ENCODE results near the gene EDAR. TPM values are rescaled to one million over a fixed set of nuclear protein-coding genes. Genes with fewer than 3 reads are reported as not detected.

Gene EDAR
- total and polyA plus RNA-seq, 9 of the 15 experiments (the other 6 are each of a cell fraction or from before 2014, with no cell fraction given) = 0.01 TPM; not detected in 8

GRCh38 chr2:108845923-108846322, 143.1 kb downstream of the EDAR start:
- no peak overlapping the region for H2AFZ ChIP-seq (ENCODE audit: low read depth, low read length)
- ChIA-PET CTCF (ENCODE audit: low intra/inter-chr PET ratio) (no interaction called here), POLR2A (no interaction called here)
- FAIRE-seq (no peak), DNase-seq (ENCODE audit: extremely low read depth in 1 of 4, low spot score in 3 of 4) (peak in 2 of 4 experiments; percentile 9 to 11), ATAC-seq (no peak)
- H3K9me3 ChIP-seq (replicated peaks; ENCODE audit: control insufficient read depth, insufficient read depth, low read depth, low read length) = no peaks in the 10 kb centered on the region
- no peak overlapping the region for H3K9ac ChIP-seq (ENCODE audit: insufficient read depth in 1 of 2, low read depth in 2 of 2, low read length in 2 of 2)
- in situ Hi-C loops (cut with MboI) (no loop called here), intact Hi-C loops (cut with micrococcal nuclease) (no loop called here)
- peaks cover 42% of the 10 kb centered on the region for H3K36me3 ChIP-seq (ENCODE audit: control insufficient read depth, insufficient read depth, low read length)
- TF ChIP-seq TAL1 (IDR thresholded peaks at IDR 0.05) = peak; percentile 39; the same call in 1 of the 2 replicates
- TF ChIP-seq FOXM1 (IDR thresholded peaks at IDR 0.05; ENCODE audit: low read depth) = no peak
- TF ChIP-seq FOXM1 (CRISPR knock-in tag; IDR thresholded peaks at IDR 0.05; ENCODE audit: low read depth) = no peak
- TF ChIP-seq TFAP4 (CRISPR knock-in tag; IDR thresholded peaks at IDR 0.05; ENCODE audit: borderline replicate concordance) = no peak
- TF ChIP-seq CBFA2T3 (IDR thresholded peaks at IDR 0.05) = peak; percentile 59; the same call in 1 of the 2 replicates
- TF ChIP-seq TCF3 (CRISPR knock-in tag; IDR thresholded peaks at IDR 0.05) = peak; percentile 39; the same call in 1 of the 2 replicates
- H3K27me3 ChIP-seq (ENCODE audit: control insufficient read depth in 2 of 2, insufficient read depth in 2 of 2, low read length in 2 of 2) = no peaks in the 10 kb centered on the region
- no peak overlapping the region for H3K27ac ChIP-seq (ENCODE audit: extremely low read depth, low read depth, low read length)
- H3K4me1 ChIP-seq (replicated peaks in 1 of 2; ENCODE audit: control insufficient read depth in 2 of 2, insufficient read depth in 2 of 2, low read length in 2 of 2) = no peaks in the 10 kb centered on the region
- no peak overlapping the region for H3K4me2 ChIP-seq (ENCODE audit: insufficient read depth, low read length)
- no peaks in the 10 kb centered on the region for H3K79me2 ChIP-seq (ENCODE audit: control insufficient read depth, insufficient read depth, low read length)
- no peaks in the 10 kb centered on the region for H3K9me1 ChIP-seq (ENCODE audit: control insufficient read depth, insufficient read depth, low read length)
- H4K20me1 ChIP-seq (replicated peaks; ENCODE audit: control insufficient read depth, insufficient read depth, low read length) = no peaks in the 10 kb centered on the region
- no TSS peak for BruUV-seq (replicated peaks)
- no peak overlapping the region for H3K4me3 ChIP-seq

Small RNA genes lying within 50 kb of the gene (small RNA-seq; reads per million reads assigned to genes)
- not detected for gene AC073415.1

Other genes starting within 250 kb of the EDAR start
- gene CCDC138, start 202.4 kb downstream of the EDAR start, total RNA-seq (2014; rRNA removed) = 18.1 and 18.9 TPM in 2 replicates
- 36.6 and 40.0 TPM in 2 replicates for gene CCDC138, start 202.4 kb downstream of the EDAR start, total RNA-seq (2014; rRNA removed; fragmentation: Illumina TruSeq; extraction: Trizol)
- 35.1 and 35.3 TPM in 2 replicates for gene CCDC138, start 202.4 kb downstream of the EDAR start, total RNA-seq (2015; rRNA removed; fragmentation: Illumina TruSeq; extraction: Trizol)
- 20.1 and 28.4 TPM in 2 replicates for gene CCDC138, start 202.4 kb downstream of the EDAR start, total RNA-seq (2021)
- gene CCDC138, start 202.4 kb downstream of the EDAR start, polyA plus RNA-seq (2011; rRNA removed) = 12.1 and 18.6 TPM in 2 replicates
- 21.9 and 26.7 TPM in 2 replicates for gene CCDC138, start 202.4 kb downstream of the EDAR start, polyA plus RNA-seq (2014; fragmentation: Illumina TruSeq; extraction: Trizol)
- 10 to 100 TPM; 36.8 to 44.6 TPM for gene CCDC138, start 202.4 kb downstream of the EDAR start, polyA plus RNA-seq (2014; fragmentation: Nextera tagmentation; extraction: Ambion mirVana)
- gene CCDC138, start 202.4 kb downstream of the EDAR start, polyA plus RNA-seq (2014; rRNA removed) = 17.5 and 18.5 TPM in 2 replicates
- gene SH3RF3, start 140.0 kb upstream of the EDAR start, total RNA-seq (2014; rRNA removed) = not detected in 2 replicates
- not detected in 2 replicates for gene SH3RF3, start 140.0 kb upstream of the EDAR start, total RNA-seq (2014; rRNA removed; fragmentation: Illumina TruSeq; extraction: Trizol)
- gene SH3RF3, start 140.0 kb upstream of the EDAR start, total RNA-seq (2015; rRNA removed; fragmentation: Illumina TruSeq; extraction: Trizol) = not detected in 2 replicates
- 0.02 TPM in 2 replicates for gene SH3RF3, start 140.0 kb upstream of the EDAR start, total RNA-seq (2021)
- gene SH3RF3, start 140.0 kb upstream of the EDAR start, polyA plus RNA-seq (2011; rRNA removed) = not detected in 2 replicates
- gene SH3RF3, start 140.0 kb upstream of the EDAR start, polyA plus RNA-seq (2014; fragmentation: Illumina TruSeq; extraction: Trizol) = not detected in 2 replicates
- gene SH3RF3, start 140.0 kb upstream of the EDAR start, polyA plus RNA-seq (2014; fragmentation: Nextera tagmentation; extraction: Ambion mirVana) = not detected
- not detected in 2 replicates for gene SH3RF3, start 140.0 kb upstream of the EDAR start, polyA plus RNA-seq (2014; rRNA removed)

Data from K562 (cell line).